Hepatocyte (in vitro differentiated cells): ENCODE results near the gene SERGEF. TPM values are rescaled to one million over a fixed set of nuclear protein-coding genes. Genes with fewer than 3 reads are reported as not detected.

Source experiments
- DNase-seq: peaks from one replicate; pipeline ENCODE4 v3.0.0-alpha.2; 2016; ENCODE audit warnings: low spot score
- H2AFZ ChIP-seq: fragments of 200-600 bp; sonication (generic); 2 replicates; pipeline ENCODE4 v1.6.0; 2016; ENCODE audit warnings: antibody characterized with exemption, mild to moderate bottlenecking
- H3K27ac ChIP-seq: fragments of 200-600 bp; sonication (generic); 2 replicates; pipeline ENCODE4 v1.5.1; 2016; ENCODE audit warnings: mild to moderate bottlenecking
- H3K27me3 ChIP-seq: fragments of 200-600 bp; sonication (generic); 2 replicates; pipeline ENCODE4 v1.6.1; 2016
- H3K36me3 ChIP-seq: fragments of 200-600 bp; sonication (generic); replicated peaks from 2 replicates; pipeline ENCODE4 v1.5.1; 2016; ENCODE audit warnings: low read depth; ENCODE audit not compliant: insufficient read depth
- H3K4me1 ChIP-seq: fragments of 200-600 bp; sonication (generic); 2 replicates; pipeline ENCODE4 v1.5.1; 2016; ENCODE audit warnings: mild to moderate bottlenecking, moderate library complexity; ENCODE audit not compliant: insufficient read depth
- H3K4me2 ChIP-seq: fragments of 200-600 bp; sonication (generic); 2 replicates; pipeline ENCODE4 v1.6.0; 2016
- H3K4me3 ChIP-seq: fragments of 200-600 bp; sonication (generic); 2 replicates; pipeline ENCODE4 v1.5.1; 2016; ENCODE audit warnings: mild to moderate bottlenecking
- H3K79me2 ChIP-seq: fragments of 200-600 bp; sonication (generic); 2 replicates; pipeline ENCODE4 v1.6.0; 2017; ENCODE audit warnings: mild to moderate bottlenecking
- H3K9me2 ChIP-seq: fragments of 200-600 bp; sonication (generic); replicated peaks from 2 replicates; pipeline ENCODE4 v1.6.0; 2017; ENCODE audit warnings: mild to moderate bottlenecking; ENCODE audit not compliant: insufficient read depth
- H3K9me3 ChIP-seq: fragments of 200-600 bp; sonication (generic); 2 replicates; pipeline ENCODE4 v1.5.1; 2016; ENCODE audit warnings: low read depth, mild to moderate bottlenecking
- H4K20me1 ChIP-seq: fragments of 200-600 bp; sonication (generic); 2 replicates; pipeline ENCODE4 v1.6.0; 2016; ENCODE audit warnings: mild to moderate bottlenecking; ENCODE audit not compliant: insufficient read depth, poor library complexity, severe bottlenecking
- EZH2 ChIP-seq: fragments of 200-600 bp; sonication (generic); IDR thresholded peaks from 2 replicates; pipeline ENCODE4 v1.6.1; 2016; ENCODE audit warnings: antibody characterized with exemption, mild to moderate bottlenecking, borderline replicate concordance
- EZH2phosphoT487 ChIP-seq: fragments of 200-600 bp; sonication (generic); IDR thresholded peaks from one replicate; pipeline ENCODE4 v1.6.1; 2018; ENCODE audit warnings: antibody characterized with exemption, mild to moderate bottlenecking, low read depth, moderate library complexity; ENCODE audit not compliant: unreplicated experiment, severe bottlenecking
- WGBS: methylation state at CpG from one replicate; pipeline ENCODE4 v1.1.6; 2016; ENCODE audit warnings: low lambda C conversion rate; ENCODE audit errors: missing lambda C conversion rate; 5-methylcytosine and 5-hydroxymethylcytosine counted together
- polyA plus RNA-seq: library from polyadenylated mRNA; unstranded; fragments of >200 nt; fragmentation: Nextera tagmentation; extraction: Ambion mirVana; gene quantifications from 2 replicates; pipeline ENCODE4 v1.2.1, GENCODE V29; 2016
- total RNA-seq: library from RNA; depleted of rRNA; stranded (reverse); fragments of >200 nt; gene quantifications from 2 replicates; pipeline ENCODE4 v1.2.3, GENCODE V29; 2014
- TF ChIP-seq, protein P1 (sequence below): fragments of 200-600 bp; sonication (generic); IDR thresholded peaks from 2 replicates; pipeline ENCODE4 v1.5.1; 2016; ENCODE audit warnings: antibody characterized with exemption, mild to moderate bottlenecking; ENCODE audit not compliant: poor library complexity

SERGEF gene
- total and polyA plus RNA-seq, 2 experiments from 2014 or later = 21.7 to 28.7 TPM

DNA sequence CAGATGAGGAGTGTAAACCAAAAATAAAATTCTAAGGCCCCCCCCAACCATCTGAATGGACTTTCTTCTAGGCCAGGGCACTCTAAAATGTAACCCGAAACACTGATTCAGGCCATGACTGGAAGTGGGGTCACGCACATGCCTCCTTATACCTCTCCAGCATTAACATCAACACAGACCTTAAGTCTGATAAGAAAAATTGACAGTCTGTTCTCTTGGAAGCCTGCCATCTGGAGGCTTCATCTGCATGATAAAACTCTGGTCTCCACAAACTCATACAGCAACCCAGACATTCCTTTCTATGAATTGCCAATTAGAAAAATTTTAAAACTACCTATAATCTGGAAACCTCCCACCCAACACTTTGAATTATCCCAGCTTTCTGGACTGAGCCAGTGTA, 3.9 kb upstream of the SERGEF start:
- Histone ChIP-seq H3K4me2 (no peak overlapping the region), H3K9me3 (no peaks in the 10 kb centered on the region), H4K20me1 (no peaks in the 10 kb centered on the region), H3K79me2 (no peaks in the 10 kb centered on the region), H3K36me3 (no peaks in the 10 kb centered on the region), H3K27me3 (no peaks in the 10 kb centered on the region), H3K4me3 (no peak overlapping the region), H3K27ac (no peak overlapping the region), H2AFZ (no peak overlapping the region), H3K4me1 (no peaks in the 10 kb centered on the region), H3K9me2 (no peaks in the 10 kb centered on the region)
- 65% methylated on average over 2 of the region's 2 CpGs for WGBS
- TF ChIP-seq EZH2phosphoT487 (no peak), EZH2 (no peak)
- TF ChIP-seq, protein P1, sequence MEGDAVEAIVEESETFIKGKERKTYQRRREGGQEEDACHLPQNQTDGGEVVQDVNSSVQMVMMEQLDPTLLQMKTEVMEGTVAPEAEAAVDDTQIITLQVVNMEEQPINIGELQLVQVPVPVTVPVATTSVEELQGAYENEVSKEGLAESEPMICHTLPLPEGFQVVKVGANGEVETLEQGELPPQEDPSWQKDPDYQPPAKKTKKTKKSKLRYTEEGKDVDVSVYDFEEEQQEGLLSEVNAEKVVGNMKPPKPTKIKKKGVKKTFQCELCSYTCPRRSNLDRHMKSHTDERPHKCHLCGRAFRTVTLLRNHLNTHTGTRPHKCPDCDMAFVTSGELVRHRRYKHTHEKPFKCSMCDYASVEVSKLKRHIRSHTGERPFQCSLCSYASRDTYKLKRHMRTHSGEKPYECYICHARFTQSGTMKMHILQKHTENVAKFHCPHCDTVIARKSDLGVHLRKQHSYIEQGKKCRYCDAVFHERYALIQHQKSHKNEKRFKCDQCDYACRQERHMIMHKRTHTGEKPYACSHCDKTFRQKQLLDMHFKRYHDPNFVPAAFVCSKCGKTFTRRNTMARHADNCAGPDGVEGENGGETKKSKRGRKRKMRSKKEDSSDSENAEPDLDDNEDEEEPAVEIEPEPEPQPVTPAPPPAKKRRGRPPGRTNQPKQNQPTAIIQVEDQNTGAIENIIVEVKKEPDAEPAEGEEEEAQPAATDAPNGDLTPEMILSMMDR = no peak
- no peak for DNase-seq

DNA sequence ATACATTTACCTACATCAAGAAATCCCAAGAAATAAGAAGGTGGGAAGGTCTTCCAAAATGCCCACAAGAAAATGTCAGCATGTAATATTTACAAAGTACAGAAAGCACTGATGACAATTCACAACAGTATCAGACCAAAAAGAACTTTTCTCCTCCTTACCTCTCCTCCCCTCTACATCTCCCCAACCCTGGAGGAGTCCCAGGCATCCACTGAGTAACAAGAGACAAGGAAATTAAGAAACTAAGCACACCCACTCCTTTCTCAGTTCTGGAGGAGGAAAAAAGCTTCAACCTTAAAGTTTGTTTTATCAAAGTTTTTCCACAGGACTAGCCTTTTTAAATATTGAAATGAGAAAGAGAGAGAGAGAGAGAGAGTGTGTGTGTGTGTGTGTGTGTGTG, 2.0 kb upstream of the SERGEF start:
- Histone ChIP-seq H3K4me1 (no peaks in the 10 kb centered on the region), H3K36me3 (no peaks in the 10 kb centered on the region), H3K27ac (no peak overlapping the region), H3K9me2 (no peaks in the 10 kb centered on the region), H3K27me3 (no peaks in the 10 kb centered on the region), H4K20me1 (no peaks in the 10 kb centered on the region), H3K4me2 (no peak overlapping the region), H3K9me3 (no peaks in the 10 kb centered on the region), H2AFZ (no peak overlapping the region), H3K4me3 (no peak overlapping the region), H3K79me2 (peaks cover 7% of the 10 kb centered on the region)
- no peak for DNase-seq
- TF ChIP-seq, protein P1 = no peak
- TF ChIP-seq EZH2 = no peak

DNA sequence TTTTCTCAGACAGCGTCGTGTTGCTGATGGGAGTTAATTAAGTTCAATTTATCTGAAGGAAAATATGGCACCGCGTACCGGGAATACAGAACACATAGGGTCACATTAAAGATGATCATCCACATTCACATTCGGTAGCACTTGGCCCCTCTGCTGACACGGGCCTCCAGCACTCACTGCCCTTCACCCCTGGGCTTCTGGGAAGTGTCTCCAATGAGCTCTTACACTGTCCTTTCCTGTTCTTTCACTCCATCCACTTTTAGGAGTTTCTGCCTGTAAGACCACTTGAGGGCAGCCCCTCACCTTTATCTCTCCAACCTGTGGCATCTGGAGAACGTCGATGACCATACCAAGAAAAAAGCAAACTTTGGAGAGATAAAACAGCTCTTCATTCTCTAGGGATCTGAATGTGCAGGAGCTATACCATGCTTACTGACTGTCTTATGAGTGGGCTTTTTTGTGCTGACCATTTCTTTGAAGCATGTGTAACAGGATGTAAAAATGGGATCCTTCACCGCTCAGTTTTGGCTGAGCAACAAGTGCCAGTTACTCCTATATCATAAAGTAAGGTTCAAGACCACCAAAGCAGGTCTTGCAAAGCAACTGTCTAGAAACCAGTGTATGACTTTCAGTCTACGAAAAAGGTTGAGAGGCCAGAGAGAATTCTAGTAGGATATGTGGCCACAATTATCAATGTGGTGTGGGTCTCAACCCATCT, 1.1 kb upstream of the SERGEF start:
- peak overlapping the region; percentile 91 for H3K4me2 ChIP-seq
- H3K4me1 ChIP-seq = no peaks in the 10 kb centered on the region
- peak; percentile 13 for DNase-seq
- H3K9me2 ChIP-seq = no peaks in the 10 kb centered on the region
- H3K27me3 ChIP-seq = no peaks in the 10 kb centered on the region
- peak overlapping the region; percentile 100 for H2AFZ ChIP-seq
- peaks cover 7% of the 10 kb centered on the region for H3K79me2 ChIP-seq
- peak overlapping the region; percentile 81 for H3K4me3 ChIP-seq
- H3K27ac ChIP-seq = peak overlapping the region; percentile 84
- 19% methylated on average over 11 of the region's 11 CpGs for WGBS
- TF ChIP-seq, protein P1 = no peak
- TF ChIP-seq EZH2phosphoT487 (no peak), EZH2 (no peak)
- no peaks in the 10 kb centered on the region for H4K20me1 ChIP-seq
- H3K9me3 ChIP-seq = no peaks in the 10 kb centered on the region
- no peaks in the 10 kb centered on the region for H3K36me3 ChIP-seq
